GM21423 (cell line): Measurements from ENCODE around the gene SOX5.
"Not testable (repeated sequence)": the region's sequence is repeated elsewhere in the genome, so short reads cannot be mapped to it uniquely, and the experiment has no call there.

ENCODE experiments used
- ATAC-seq: cut with Tn5 transposase; IDR thresholded peaks from one replicate; pipeline ENCODE4 v1.9.1; 2021; ENCODE audit warnings: mild to moderate bottlenecking, moderate library complexity; ENCODE audit not compliant: unreplicated experiment

Gene SOX5

DNA sequence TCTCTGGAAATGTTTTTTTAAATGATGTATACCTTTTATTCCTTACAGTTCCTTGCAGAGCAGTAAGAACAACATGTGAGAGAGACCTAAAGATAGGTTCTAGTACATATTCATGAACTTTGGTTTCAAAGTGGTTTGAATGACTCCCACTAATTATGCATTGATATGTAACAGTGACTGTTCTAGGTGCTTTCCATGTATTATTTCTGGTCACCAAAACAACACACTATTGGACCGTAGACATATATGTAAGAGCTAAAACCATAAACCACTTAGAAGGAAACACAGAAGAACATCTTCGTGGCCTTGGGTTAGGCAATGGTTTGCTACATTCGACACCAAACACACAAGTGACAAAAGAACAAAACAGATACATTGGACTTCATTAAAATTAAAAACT, 37.9 kb downstream of the SOX5 start:
- ATAC-seq, result no peak

DNA sequence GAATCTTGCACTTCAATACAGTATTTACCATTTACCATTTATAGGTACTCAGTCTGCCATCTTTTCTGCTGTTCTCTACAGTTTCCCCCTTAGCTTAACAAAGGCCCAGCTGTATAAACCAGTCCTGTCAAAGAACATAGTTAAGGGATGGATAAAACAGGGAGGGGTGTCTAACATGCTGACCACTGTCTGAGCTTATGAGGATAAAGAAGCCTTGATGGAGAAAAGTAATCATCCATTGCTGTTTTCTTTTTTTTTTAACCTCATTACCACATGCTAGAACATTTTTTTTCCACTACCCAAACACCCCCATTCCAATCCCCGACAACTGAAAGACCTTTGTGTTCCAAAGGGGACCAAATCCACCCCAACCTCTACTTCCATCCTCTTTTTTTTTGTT, 39.9 kb downstream of the SOX5 start:
- no peak for ATAC-seq

GRCh38 chr12:23906329-23906728, 43.1 kb downstream of the SOX5 start:
- no peak for ATAC-seq

DNA sequence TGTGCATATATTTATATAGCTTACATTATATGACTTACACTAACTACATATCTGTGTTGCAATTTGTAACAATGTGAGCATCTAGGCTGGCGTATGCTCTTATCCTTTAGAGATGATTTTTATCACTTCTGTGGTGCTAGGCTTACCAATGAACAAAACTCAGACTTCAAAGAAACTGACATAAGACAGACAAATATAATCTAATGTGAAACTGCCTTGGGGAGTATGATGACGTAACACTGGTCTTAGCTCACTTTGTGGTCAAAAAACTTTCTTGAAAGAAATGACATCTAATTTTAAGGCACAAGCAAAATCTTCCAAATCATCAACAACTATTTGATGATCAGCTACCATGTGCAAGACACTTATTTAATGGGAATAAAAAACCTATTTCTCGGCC, 50.0 kb downstream of the SOX5 start:
- ATAC-seq, result no peak

- no peak for ATAC-seq
Measured at GRCh38 chr12:23898121-23898520, 51.3 kb downstream of the SOX5 start.

GRCh38 chr12:23895792-23896218, 53.7 kb downstream of the SOX5 start:
- no peak for ATAC-seq

DNA sequence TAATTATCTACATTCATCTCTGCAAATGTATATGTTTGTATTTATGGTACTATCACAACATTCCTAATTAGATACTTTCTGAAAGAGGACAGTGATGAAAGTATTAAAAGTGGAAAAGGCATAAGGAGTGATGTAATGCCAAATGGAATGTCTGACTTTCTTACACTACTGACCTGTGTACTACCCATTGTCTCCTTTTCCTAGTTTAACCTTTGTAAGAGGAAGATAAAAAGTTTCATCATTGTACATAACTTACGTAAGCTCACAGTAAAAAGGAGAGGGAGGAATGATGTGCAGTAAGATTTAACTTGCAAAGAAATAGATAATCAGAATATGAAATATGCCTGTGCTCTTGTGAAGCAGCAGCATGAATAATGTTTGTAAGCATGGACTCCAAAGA, 55.9 kb downstream of the SOX5 start:
- no peak for ATAC-seq

GRCh38 chr12:23891115-23891514, 58.4 kb downstream of the SOX5 start:
- ATAC-seq, result no peak

DNA sequence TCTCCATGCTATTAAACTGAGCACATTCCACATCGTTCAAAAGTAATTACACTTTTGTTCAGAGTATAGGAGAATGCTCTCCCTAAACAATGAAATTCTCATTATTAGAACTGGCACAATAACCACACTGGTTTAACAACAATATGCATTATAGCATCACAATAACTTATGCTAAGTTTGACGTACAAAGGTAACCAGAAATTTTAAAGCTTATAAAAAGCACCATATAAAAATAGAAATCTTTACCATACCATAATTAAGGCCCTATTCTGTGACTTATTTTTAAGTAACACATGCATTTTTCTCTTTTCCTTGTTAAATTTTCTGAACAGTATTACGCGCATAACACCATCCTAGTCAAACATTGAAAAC, 60.4 kb downstream of the SOX5 start:
- no peak for ATAC-seq

- no peak for ATAC-seq
Measured at GRCh38 chr12:23888396-23889068, 60.9 kb downstream of the SOX5 start.

- ATAC-seq, result no peak
Measured at GRCh38 chr12:23887055-23887835, 62.2 kb downstream of the SOX5 start.

DNA sequence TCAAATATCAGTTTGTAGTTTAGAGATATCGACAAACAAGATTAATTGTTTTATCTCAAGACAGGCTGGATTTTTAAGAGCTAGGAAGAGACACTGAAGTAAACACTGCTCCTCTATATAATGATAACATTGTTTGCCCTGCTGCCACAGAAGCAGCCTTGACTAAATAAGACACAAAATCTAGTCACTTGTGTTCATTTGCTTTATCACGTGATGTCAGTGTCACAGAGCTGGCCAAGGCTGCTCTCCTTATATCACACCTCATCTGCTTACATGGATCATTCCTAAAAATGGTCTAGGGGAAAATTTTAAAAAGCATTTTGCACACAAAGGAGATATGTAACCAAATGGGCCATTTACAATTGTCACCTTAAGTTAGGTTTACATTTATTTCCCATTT, 64.1 kb downstream of the SOX5 start:
- ATAC-seq, result no peak

- no peak for ATAC-seq
Measured at GRCh38 chr12:23884909-23885308, 64.6 kb downstream of the SOX5 start.

GRCh38 chr12:23880988-23881387, 68.5 kb downstream of the SOX5 start:
- no peak for ATAC-seq

GRCh38 chr12:23876618-23877017, 72.9 kb downstream of the SOX5 start:
- ATAC-seq, result not testable (repeated sequence)

DNA sequence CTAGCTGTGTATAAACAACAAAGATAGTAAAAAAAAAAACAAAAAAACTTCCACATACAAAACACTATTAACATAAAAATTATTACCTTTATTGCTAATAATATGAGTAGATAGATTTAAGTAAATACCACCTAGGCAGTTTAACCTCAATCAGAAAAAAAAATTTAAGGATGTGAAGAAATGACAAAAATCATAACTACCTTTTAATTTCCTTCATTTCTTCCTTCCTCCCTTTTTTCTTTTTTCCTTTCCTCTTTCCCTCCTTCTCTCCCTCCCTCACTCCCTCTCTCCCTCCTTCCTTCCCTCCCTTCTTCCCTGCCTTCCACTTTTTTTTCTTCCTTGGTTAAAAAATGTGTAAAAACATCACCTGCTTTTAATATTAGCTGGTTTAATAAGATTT, 81.7 kb downstream of the SOX5 start:
- ATAC-seq, result no peak

GRCh38 chr12:23862701-23863100, 86.8 kb downstream of the SOX5 start:
- no peak for ATAC-seq

- no peak for ATAC-seq
Measured at GRCh38 chr12:23860019-23860418, 89.5 kb downstream of the SOX5 start.

- ATAC-seq, result no peak
Measured at GRCh38 chr12:23857178-23857577, 92.3 kb downstream of the SOX5 start.

- peak; percentile 48 for ATAC-seq
Measured at GRCh38 chr12:23855813-23856212, 93.7 kb downstream of the SOX5 start.

DNA sequence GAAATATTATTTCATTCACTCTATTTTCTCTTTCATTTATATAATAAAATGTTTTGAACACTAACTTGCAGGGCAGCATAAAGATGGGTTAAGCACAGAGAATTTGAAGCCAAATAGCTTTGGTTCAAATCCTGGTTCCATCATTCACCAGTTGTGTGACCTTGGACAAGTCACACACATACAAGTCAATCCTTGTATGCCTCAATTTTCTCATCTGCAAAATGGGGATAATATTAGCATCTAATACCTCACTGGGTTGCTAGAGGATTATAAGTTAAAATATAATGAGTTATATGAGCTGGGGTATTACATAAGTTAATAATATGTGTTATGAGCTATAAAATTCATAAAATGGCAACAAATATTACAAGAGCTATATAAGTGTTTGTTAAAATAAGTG, 94.9 kb downstream of the SOX5 start:
- ATAC-seq, result no peak

- no peak for ATAC-seq
Measured at GRCh38 chr12:23853640-23854039, 95.8 kb downstream of the SOX5 start.

GRCh38 chr12:23851602-23852001, 97.9 kb downstream of the SOX5 start:
- no peak for ATAC-seq
